Measurements from ENCODE around the gene AK8. TPM values are rescaled to one million over a fixed set of nuclear protein-coding genes. Genes with fewer than 3 reads are reported as not detected.

The AK8 gene
- total and polyA plus RNA-seq, 4 donors = 2.3 to 5.3 (median 3.9) TPM

GRCh38 chr9:132699956-132700355 lies 178.1 kb downstream of the AK8 start:
- Histone ChIP-seq H3K27me3 (ENCODE audit: control insufficient read depth, insufficient read depth, low read length) (no peaks in the 10 kb centered on the region), H3K4me1 (ENCODE audit: control insufficient read depth, insufficient read depth, low read length) (no peaks in the 10 kb centered on the region), H3K9me3 (ENCODE audit: control insufficient read depth, insufficient read depth, low read length) (peaks cover 3% of the 10 kb centered on the region), H3K4me3 (ENCODE audit: low read depth, low read length) (no peak overlapping the region), H3K27ac (ENCODE audit: low read depth, low read length) (no peak overlapping the region), H3K36me3 (ENCODE audit: control insufficient read depth, insufficient read depth, low read length) (no peaks in the 10 kb centered on the region)
- peak in 1 of 6 donors; percentile 68 for DNase-seq (ENCODE audit: low read depth in 4 of 6, low spot score in 6 of 6)
- WGBS (ENCODE audit: insufficient coverage) = no CpG with 5 or more reads among the region's 1 CpG

- whole genome bisulfite sequencing (ENCODE audit: insufficient coverage) = no CpG with 5 or more reads among the region's 4 CpGs
- Histone ChIP-seq H3K4me1 (ENCODE audit: control insufficient read depth, insufficient read depth, low read length) (no peaks in the 10 kb centered on the region), H3K9me3 (ENCODE audit: control insufficient read depth, insufficient read depth, low read length) (peaks cover 3% of the 10 kb centered on the region), H3K4me3 (ENCODE audit: low read depth, low read length) (no peak overlapping the region), H3K27ac (ENCODE audit: low read depth, low read length) (no peak overlapping the region), H3K36me3 (ENCODE audit: control insufficient read depth, insufficient read depth, low read length) (no peaks in the 10 kb centered on the region), H3K27me3 (ENCODE audit: control insufficient read depth, insufficient read depth, low read length) (no peaks in the 10 kb centered on the region)
- DNase-seq (ENCODE audit: low read depth in 4 of 6, low spot score in 6 of 6) = peak in 2 of 6 donors; percentile 38 to 63
These were observed 179.1 kb downstream of the AK8 start for GRCh38 chr9:132698989-132699388.

- no peak overlapping the region for H3K27ac ChIP-seq (ENCODE audit: low read depth, low read length)
- no peaks in the 10 kb centered on the region for H3K27me3 ChIP-seq (ENCODE audit: control insufficient read depth, insufficient read depth, low read length)
- H3K9me3 ChIP-seq (ENCODE audit: control insufficient read depth, insufficient read depth, low read length) = peaks cover 3% of the 10 kb centered on the region
- no peaks in the 10 kb centered on the region for H3K4me1 ChIP-seq (ENCODE audit: control insufficient read depth, insufficient read depth, low read length)
- no peaks in the 10 kb centered on the region for H3K36me3 ChIP-seq (ENCODE audit: control insufficient read depth, insufficient read depth, low read length)
- no peak for DNase-seq (ENCODE audit: low read depth in 4 of 6, low spot score in 6 of 6)
- H3K4me3 ChIP-seq (ENCODE audit: low read depth, low read length) = no peak overlapping the region
These were observed 180.9 kb downstream of the AK8 start for GRCh38 chr9:132697230-132697629.

GRCh38 chr9:132694144-132694543 lies 183.9 kb downstream of the AK8 start:
- H3K9me3 ChIP-seq (ENCODE audit: control insufficient read depth, insufficient read depth, low read length) = peaks cover 3% of the 10 kb centered on the region
- no peaks in the 10 kb centered on the region for H3K27me3 ChIP-seq (ENCODE audit: control insufficient read depth, insufficient read depth, low read length)
- H3K27ac ChIP-seq (ENCODE audit: low read depth, low read length) = no peak overlapping the region
- WGBS (ENCODE audit: insufficient coverage) = no CpG with 5 or more reads among the region's 2 CpGs
- no peak for DNase-seq (ENCODE audit: low read depth in 4 of 6, low spot score in 6 of 6)
- H3K36me3 ChIP-seq (ENCODE audit: control insufficient read depth, insufficient read depth, low read length) = peaks cover 8% of the 10 kb centered on the region
- H3K4me1 ChIP-seq (ENCODE audit: control insufficient read depth, insufficient read depth, low read length) = no peaks in the 10 kb centered on the region
- no peak overlapping the region for H3K4me3 ChIP-seq (ENCODE audit: low read depth, low read length)

GRCh38 chr9:132690696-132691095 lies 187.4 kb downstream of the AK8 start:
- H3K4me1 ChIP-seq (ENCODE audit: control insufficient read depth, insufficient read depth, low read length) = no peaks in the 10 kb centered on the region
- no peak overlapping the region for H3K4me3 ChIP-seq (ENCODE audit: low read depth, low read length)
- DNase-seq (ENCODE audit: low read depth in 4 of 6, low spot score in 6 of 6) = no peak
- H3K27me3 ChIP-seq (ENCODE audit: control insufficient read depth, insufficient read depth, low read length) = no peaks in the 10 kb centered on the region
- no peaks in the 10 kb centered on the region for H3K9me3 ChIP-seq (ENCODE audit: control insufficient read depth, insufficient read depth, low read length)
- peaks cover 17% of the 10 kb centered on the region for H3K36me3 ChIP-seq (ENCODE audit: control insufficient read depth, insufficient read depth, low read length)
- WGBS (ENCODE audit: insufficient coverage) = no CpG with 5 or more reads among the region's 1 CpG
- no peak overlapping the region for H3K27ac ChIP-seq (ENCODE audit: low read depth, low read length)

GRCh38 chr9:132683873-132684272 lies 194.2 kb downstream of the AK8 start:
- Histone ChIP-seq H3K27me3 (ENCODE audit: control insufficient read depth, insufficient read depth, low read length) (no peaks in the 10 kb centered on the region), H3K36me3 (ENCODE audit: control insufficient read depth, insufficient read depth, low read length) (peaks cover 39% of the 10 kb centered on the region), H3K4me3 (ENCODE audit: low read depth, low read length) (no peak overlapping the region), H3K9me3 (ENCODE audit: control insufficient read depth, insufficient read depth, low read length) (no peaks in the 10 kb centered on the region), H3K4me1 (ENCODE audit: control insufficient read depth, insufficient read depth, low read length) (no peaks in the 10 kb centered on the region), H3K27ac (ENCODE audit: low read depth, low read length) (no peak overlapping the region)
- DNase-seq (ENCODE audit: low read depth in 4 of 6, low spot score in 6 of 6) = no peak
- 100% methylated on average over 1 of the region's 1 CpG for WGBS (ENCODE audit: insufficient coverage)

GRCh38 chr9:132681561-132681960 lies 196.5 kb downstream of the AK8 start:
- H3K36me3 ChIP-seq (ENCODE audit: control insufficient read depth, insufficient read depth, low read length) = peaks cover 45% of the 10 kb centered on the region
- H3K27me3 ChIP-seq (ENCODE audit: control insufficient read depth, insufficient read depth, low read length) = no peaks in the 10 kb centered on the region

GRCh38 chr9:132679946-132680625 lies 198.0 kb downstream of the AK8 start:
- Histone ChIP-seq H3K4me1 (ENCODE audit: control insufficient read depth, insufficient read depth, low read length) (no peaks in the 10 kb centered on the region), H3K27me3 (ENCODE audit: control insufficient read depth, insufficient read depth, low read length) (no peaks in the 10 kb centered on the region), H3K4me3 (ENCODE audit: low read depth, low read length) (no peak overlapping the region), H3K9me3 (ENCODE audit: control insufficient read depth, insufficient read depth, low read length) (no peaks in the 10 kb centered on the region), H3K27ac (ENCODE audit: low read depth, low read length) (no peak overlapping the region), H3K36me3 (ENCODE audit: control insufficient read depth, insufficient read depth, low read length) (peaks cover 38% of the 10 kb centered on the region)
- DNase-seq (ENCODE audit: low read depth in 4 of 6, low spot score in 6 of 6) = no peak
- WGBS (ENCODE audit: insufficient coverage) = no CpG with 5 or more reads among the region's 3 CpGs

More at GRCh38 chr9:132681561-132681960, 196.5 kb downstream of the AK8 start:
- Histone ChIP-seq H3K27ac (ENCODE audit: low read depth, low read length) (no peak overlapping the region), H3K9me3 (ENCODE audit: control insufficient read depth, insufficient read depth, low read length) (no peaks in the 10 kb centered on the region), H3K4me3 (ENCODE audit: low read depth, low read length) (no peak overlapping the region), H3K4me1 (ENCODE audit: control insufficient read depth, insufficient read depth, low read length) (no peaks in the 10 kb centered on the region)
- no peak for DNase-seq (ENCODE audit: low read depth in 4 of 6, low spot score in 6 of 6)
- no CpG with 5 or more reads among the region's 5 CpGs for WGBS (ENCODE audit: insufficient coverage)

GRCh38 chr9:132677976-132678375 lies 200.1 kb downstream of the AK8 start:
- Histone ChIP-seq H3K9me3 (ENCODE audit: control insufficient read depth, insufficient read depth, low read length) (no peaks in the 10 kb centered on the region), H3K36me3 (ENCODE audit: control insufficient read depth, insufficient read depth, low read length) (peaks cover 29% of the 10 kb centered on the region), H3K27me3 (ENCODE audit: control insufficient read depth, insufficient read depth, low read length) (no peaks in the 10 kb centered on the region), H3K4me3 (ENCODE audit: low read depth, low read length) (no peak overlapping the region), H3K4me1 (ENCODE audit: control insufficient read depth, insufficient read depth, low read length) (peaks cover 1% of the 10 kb centered on the region), H3K27ac (ENCODE audit: low read depth, low read length) (no peak overlapping the region)
- 91% methylated on average over 8 of the region's 8 CpGs for WGBS (ENCODE audit: insufficient coverage)
- no peak for DNase-seq (ENCODE audit: low read depth in 4 of 6, low spot score in 6 of 6)
